GM03348 (cell line): ENCODE measurements around the gene CARMIL1.
"Not testable (repeated sequence)": the region's sequence is repeated elsewhere in the genome, so short reads cannot be mapped to it uniquely, and the experiment has no call there.

ENCODE experiments used
- DNase-seq: peaks from one replicate; pipeline ENCODE4 v3.0.0; 2012; ENCODE audit warnings: low spot score

CARMIL1 gene

GRCh38 chr6:25277386-25277785 is 1.8 kb upstream of the CARMIL1 start:
- no peak for DNase-seq

GRCh38 chr6:25277857-25278256 is 1.3 kb upstream of the CARMIL1 start:
- no peak for DNase-seq

DNA sequence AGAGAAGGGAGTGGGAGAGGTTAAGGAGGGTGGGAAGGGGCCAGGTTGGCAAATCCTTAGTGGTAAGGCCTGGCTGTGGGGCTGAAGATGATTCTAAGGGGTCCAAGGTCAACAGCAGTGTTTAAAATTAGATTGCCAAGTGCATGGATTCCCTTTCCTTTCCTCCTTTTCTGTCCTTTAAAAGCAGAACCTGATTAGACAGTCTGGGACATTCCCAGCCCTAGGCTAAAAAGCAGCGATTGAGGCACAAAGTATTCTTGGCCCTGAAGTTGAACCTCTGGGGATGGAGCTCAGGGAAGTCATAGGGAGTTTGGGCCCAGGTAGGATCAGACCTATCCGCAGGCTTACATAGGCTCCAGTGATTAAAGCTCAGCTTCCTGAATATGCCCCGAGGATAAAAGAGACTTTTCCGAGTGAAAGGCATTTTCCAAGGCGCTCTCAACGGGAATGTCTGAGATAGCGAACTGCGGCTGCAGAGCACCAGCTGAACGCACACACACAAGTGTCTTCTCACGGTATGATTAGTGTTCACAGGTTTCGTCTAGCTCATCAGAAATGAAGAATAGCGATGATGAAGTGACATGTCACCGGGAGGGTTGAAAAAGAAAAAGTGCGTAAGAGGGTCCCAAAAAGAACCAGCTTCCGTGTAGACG is 787 bp upstream of the CARMIL1 start:
- DNase-seq: no peak

GRCh38 chr6:25279748-25280343 is 672 bp downstream of the CARMIL1 start:
- DNase-seq: peak; percentile 53

DNA sequence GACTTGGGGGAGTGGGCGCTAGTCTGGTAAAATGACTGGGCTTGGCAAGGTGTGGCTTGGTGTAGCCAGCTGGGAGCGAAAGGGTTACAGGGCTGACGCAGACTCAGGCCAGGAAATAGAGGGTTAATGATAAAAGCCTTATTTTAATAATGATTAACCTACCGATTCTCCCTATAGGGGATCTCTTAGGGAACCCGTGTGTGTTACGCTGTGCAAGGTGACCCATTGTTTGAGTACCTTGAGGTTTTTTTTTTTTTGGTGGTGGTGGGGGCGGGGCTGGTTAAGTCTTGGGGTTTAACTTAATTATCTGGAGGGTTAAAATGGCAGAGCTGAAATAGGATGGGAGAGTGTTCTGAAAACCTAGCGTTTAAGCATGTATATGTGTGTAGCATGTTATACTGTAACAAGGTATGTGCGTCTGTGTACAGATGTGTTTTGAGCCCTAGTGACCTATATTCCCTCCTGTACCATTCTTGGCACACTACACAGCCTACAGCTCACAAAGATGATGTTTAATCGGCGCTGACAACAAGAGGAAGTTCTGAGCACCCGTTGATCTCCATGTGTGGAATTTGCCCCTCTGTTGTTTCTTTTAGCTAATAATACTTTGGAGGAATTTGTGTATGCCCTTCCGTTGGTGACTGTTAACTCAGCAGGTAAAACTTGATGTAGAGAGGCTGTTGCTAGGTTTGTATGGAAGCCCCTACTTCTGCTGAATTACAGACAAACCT is 1.3 kb downstream of the CARMIL1 start:
- no peak for DNase-seq

- no peak for DNase-seq
These were observed 7.7 kb downstream of the CARMIL1 start for GRCh38 chr6:25286891-25287290.

DNA sequence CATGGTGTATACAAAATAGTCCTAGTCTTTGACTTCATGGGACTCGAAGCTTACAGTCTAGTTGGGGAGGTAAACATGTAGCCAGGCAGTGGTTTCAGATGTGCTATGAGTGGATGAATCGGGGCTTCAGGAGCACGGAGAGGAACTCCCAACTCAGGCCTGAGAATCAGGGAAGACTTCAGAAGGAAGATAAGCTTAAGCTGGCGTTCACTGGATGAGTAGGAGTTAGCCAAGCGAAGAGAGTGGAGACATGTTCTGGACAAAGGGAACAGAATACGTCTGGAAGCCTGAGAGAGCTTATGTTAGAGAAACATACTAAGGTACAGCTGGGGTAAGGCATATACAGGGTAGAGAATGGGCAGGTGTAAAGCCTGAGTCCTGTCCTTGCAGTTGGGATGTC is 8.8 kb downstream of the CARMIL1 start:
- DNase-seq: no peak

GRCh38 chr6:25288518-25288917 is 9.3 kb downstream of the CARMIL1 start:
- DNase-seq: no peak

- DNase-seq: no peak
These were observed 11.3 kb downstream of the CARMIL1 start for GRCh38 chr6:25290306-25291060.

DNA sequence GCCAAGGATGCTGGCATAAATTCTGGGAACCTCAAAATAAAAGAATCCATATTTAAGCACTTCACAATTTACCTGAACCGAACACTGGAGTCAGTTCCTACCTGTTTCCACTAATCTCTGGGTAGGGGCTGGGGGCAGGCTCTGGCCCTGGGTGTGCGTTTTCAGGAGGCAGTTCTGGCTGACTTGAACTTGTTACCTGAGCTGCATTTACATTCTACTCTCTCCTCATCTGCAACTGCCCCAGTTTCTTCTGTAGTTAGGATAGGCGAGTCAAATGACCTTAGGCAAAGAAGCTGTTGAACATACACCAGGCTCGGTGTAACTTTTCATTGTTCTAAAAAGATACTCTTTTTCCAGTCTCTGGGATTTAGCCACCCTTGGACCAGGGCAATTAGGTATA is 13.2 kb downstream of the CARMIL1 start:
- DNase-seq: no peak

- DNase-seq: no peak
These were observed 16.5 kb downstream of the CARMIL1 start for GRCh38 chr6:25295651-25296050.

DNA sequence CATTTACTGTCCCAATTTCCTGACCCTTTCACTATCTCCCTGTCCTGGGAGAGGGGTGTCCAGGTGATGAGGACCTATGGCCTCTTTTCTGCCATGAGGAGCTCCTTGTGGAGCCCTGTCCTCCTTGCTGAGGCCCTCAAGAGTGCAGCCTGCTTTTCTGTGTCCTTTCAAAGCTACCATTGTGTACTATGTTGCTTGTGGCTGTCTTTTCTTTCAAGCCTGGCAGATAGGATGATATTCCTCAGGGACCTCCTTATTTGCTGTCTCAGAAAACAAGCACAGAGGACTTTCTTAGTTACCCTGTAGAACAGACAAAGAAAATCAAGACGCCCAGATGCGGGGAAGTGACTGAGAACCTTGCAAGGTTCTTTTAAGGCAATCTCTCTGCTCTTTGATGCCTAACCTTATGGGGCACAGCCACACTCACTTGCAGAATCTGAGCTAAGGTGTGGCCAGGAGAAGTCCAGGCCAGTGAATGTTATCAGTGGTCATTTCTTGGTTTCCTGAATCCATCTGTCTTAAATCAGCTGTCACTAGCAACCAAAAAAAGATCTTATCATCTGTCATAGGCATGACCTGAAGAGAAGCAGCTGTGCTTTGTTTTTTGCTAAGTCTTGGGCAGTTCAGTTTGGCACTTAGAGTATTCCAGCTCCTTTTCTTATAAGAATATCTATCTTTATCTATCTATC is 17.2 kb downstream of the CARMIL1 start:
- DNase-seq: no peak

DNA sequence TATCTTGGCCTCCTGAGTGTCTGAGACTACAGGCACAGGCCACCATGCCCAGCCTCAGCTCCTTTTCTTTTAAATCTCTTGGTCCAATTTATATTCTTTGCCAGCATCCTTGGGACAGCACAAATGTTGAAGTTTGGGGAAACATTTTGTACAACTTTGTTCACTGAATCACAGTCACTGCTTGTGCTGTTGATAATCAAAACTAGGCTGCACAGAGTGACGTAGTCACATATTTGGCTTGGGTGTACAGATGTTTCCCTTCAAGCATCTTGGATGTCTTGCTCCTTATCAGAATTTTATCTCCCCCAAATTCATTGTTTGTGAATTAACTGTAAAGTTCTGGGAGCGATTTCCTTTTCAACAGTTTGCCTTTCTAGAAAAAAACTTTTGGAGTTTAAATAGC is 17.9 kb downstream of the CARMIL1 start:
- no peak for DNase-seq

DNA sequence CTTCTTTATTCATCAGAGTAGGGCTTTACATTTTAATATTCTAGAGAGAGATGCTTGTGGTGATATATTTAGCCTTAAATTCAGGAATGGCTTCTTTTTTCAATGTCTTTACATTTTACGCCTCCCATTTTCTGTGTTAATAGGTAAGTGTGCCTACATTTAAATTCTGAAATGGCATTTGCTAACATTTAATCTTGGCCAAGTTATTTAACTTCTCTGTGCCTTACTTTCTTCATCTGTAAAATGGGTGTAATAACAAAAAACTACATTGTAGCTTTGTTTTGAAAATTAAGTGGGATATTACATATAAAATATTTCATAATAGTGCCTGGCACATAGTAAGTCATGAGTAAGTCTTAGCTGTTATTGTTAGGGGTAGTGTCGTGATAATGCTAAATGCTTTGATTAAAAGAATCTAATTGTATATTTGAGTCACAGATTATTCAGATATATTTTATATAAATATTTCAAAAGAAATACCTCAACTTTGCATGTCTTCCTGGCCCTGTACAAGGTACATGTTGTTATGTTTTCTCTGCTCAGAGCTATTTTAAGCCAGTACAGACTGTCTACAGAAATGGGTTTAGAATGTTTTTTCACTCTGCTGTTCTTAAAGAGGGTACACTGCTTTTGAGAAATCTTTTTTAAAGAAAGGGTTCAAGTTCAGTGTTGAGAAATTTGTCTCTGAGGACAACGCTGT is 18.8 kb downstream of the CARMIL1 start:
- no peak for DNase-seq

GRCh38 chr6:25298523-25298865 is 19.3 kb downstream of the CARMIL1 start:
- DNase-seq: not testable (repeated sequence)

- DNase-seq: no peak
These were observed 22.2 kb downstream of the CARMIL1 start for GRCh38 chr6:25301362-25301761.

DNA sequence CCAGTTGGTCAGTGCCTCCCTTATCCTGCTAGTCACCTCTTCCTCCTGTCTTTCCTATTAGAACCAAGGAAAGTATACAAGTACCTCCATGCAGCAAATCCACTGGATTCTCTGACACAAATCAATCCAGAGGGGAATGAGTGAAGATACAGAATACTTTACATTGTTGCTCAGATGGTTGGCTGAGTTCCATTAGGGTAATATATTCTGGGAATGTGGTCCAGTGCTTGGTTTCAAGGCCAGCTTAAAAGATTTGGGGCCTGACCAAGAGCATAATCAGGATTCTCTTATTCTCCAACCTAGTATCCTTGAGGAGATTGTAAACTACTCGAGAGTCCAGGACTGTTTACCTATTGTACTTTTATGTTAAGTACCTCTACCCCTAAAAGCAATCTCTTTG is 23.0 kb downstream of the CARMIL1 start:
- DNase-seq: no peak

DNA sequence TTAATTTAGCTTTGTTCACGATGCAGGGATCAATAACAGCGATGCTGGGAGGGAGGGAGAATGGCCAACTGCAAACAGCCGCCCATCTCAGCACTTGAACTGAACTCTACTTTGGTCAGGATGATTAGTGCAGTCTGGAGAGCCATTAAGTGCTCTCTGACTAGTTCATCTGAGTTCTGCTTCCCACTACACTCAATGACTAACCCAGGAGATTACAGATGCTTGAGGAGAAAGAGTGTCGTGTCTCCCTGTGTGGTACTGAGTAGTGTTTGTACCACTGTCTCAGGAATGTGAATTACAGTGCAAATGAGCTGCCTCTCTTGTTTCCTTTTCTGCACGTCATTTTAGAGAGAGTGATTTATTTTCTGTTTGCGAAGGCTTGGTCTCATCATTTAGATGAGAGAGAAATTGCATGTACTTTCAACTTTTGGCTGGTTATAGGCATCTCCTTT is 23.5 kb downstream of the CARMIL1 start:
- peak; percentile 78 for DNase-seq

- no peak for DNase-seq
These were observed 24.1 kb downstream of the CARMIL1 start for GRCh38 chr6:25303254-25303653.

DNA sequence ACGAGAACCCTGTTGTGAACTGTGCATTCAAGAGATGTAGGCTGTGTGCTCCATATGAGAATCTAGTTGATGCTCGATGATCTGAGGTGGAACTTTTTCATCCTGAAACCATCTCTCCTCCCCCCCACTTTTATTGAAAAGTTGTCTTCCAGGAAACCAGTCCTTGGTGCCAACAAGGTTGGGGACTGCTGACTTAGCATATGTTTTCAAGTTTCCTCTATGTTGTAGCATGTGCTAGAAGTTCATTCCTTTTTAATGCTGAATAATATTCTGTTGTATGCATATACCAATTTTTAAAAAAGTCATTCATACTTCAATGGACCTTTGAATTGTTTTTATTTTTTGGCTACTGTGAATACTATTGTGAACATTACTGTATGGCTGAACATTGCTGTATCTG is 27.2 kb downstream of the CARMIL1 start:
- no peak for DNase-seq

GRCh38 chr6:25307805-25308494 is 28.8 kb downstream of the CARMIL1 start:
- no peak for DNase-seq
